GM19395 (cell line): Measurements from ENCODE around the gene DCP1B.
"Not testable (repeated sequence)": the region's sequence is repeated elsewhere in the genome, so short reads cannot be mapped to it uniquely, and the experiment has no call there.

ENCODE experiments used
- ATAC-seq: cut with Tn5 transposase; IDR thresholded peaks from one replicate; pipeline ENCODE4 v1.9.1; 2021; ENCODE audit warnings: mild to moderate bottlenecking, moderate library complexity; ENCODE audit not compliant: unreplicated experiment

The DCP1B gene

GRCh38 chr12:1978078-1978862, 26.0 kb downstream of the DCP1B start:
- no peak for ATAC-seq

GRCh38 chr12:1977588-1977987, 26.7 kb downstream of the DCP1B start:
- no peak for ATAC-seq

GRCh38 chr12:1977109-1977508, 27.1 kb downstream of the DCP1B start:
- no peak for ATAC-seq

- no peak for ATAC-seq
Observed at GRCh38 chr12:1974812-1975211, 29.4 kb downstream of the DCP1B start.

- no peak for ATAC-seq
Observed at GRCh38 chr12:1972856-1973317, 31.4 kb downstream of the DCP1B start.

- no peak for ATAC-seq
Observed at GRCh38 chr12:1972260-1972659, 32.0 kb downstream of the DCP1B start.

GRCh38 chr12:1970331-1970900, 33.8 kb downstream of the DCP1B start:
- no peak for ATAC-seq

GRCh38 chr12:1966561-1967226, 37.6 kb downstream of the DCP1B start:
- ATAC-seq, result no peak

GRCh38 chr12:1965916-1966315, 38.3 kb downstream of the DCP1B start:
- ATAC-seq, result no peak

- ATAC-seq, result no peak
Observed at GRCh38 chr12:1962051-1963020, 41.9 kb downstream of the DCP1B start.

GRCh38 chr12:1956716-1957115, 47.5 kb downstream of the DCP1B start:
- ATAC-seq, result no peak

- no peak for ATAC-seq
Observed at GRCh38 chr12:1949771-1950470, 54.3 kb downstream of the DCP1B start.

GRCh38 chr12:1948883-1949282, 55.4 kb downstream of the DCP1B start:
- no peak for ATAC-seq

GRCh38 chr12:1947081-1947480, 57.2 kb downstream of the DCP1B start:
- ATAC-seq, result no peak

- no peak for ATAC-seq
Observed at GRCh38 chr12:1946296-1946695, 58.0 kb downstream of the DCP1B start.

GRCh38 chr12:1945502-1945901, 58.8 kb downstream of the DCP1B start:
- ATAC-seq, result not testable (repeated sequence)

- ATAC-seq, result no peak
Observed at GRCh38 chr12:1939801-1940607, 64.3 kb downstream of the DCP1B start.

- ATAC-seq, result no peak
Observed at GRCh38 chr12:1939331-1939730, 64.9 kb downstream of the DCP1B start.

GRCh38 chr12:1937481-1938224, 66.6 kb downstream of the DCP1B start:
- no peak for ATAC-seq
